ENCODE data around the gene SH3D19.
"Not testable (repeated sequence)": the region's sequence is repeated elsewhere in the genome, so short reads cannot be mapped to it uniquely, and the experiment has no call there.

SH3D19 gene

GRCh38 chr4:151276787-151277562 is 48.4 kb downstream of the SH3D19 start, which contains the start of gene PRSS48:
PRSS48 (plus strand) TSS chr4:151277161; CDS start chr4:151277173, 12 bp downstream.
- DNase-seq (ENCODE audit: low read depth) = peak; percentile 1

- not testable (repeated sequence) for DNase-seq (ENCODE audit: low read depth)
Observed at GRCh38 chr4:151268905-151269304, 56.5 kb downstream of the SH3D19 start.

DNA sequence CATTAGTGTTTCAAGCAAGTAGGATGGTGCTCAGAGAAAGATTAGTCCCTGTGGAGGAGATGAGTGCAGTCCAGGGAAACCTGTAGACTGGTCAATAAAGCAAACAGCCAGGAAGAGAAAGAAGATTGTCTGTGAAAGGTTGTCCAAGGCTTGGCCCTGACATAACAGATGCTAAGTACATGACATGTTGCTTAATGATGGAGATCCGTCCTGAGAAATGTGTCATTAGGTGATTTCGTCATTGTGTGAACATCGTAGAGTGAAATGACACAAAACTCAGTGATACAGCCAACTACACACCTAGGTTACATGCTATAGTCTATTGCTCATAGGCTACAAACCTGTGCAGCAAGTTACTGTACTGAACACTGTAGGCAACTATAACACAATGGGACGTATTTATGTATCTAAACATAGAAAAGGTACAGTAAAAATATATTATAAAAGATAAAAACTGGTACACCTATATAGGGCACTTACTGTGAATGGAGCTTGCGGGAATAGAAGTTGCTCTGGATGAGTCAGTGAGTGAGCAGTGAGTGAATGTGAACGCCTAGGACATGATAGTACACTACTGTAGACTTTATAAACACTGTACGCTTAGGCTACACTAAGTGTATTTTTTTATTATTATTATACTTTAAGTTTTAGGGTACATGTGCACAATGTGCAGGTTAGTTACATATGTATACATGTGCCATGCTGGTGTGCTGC is 57.4 kb downstream of the SH3D19 start:
- DNase-seq (ENCODE audit: low read depth) = no peak

GRCh38 chr4:151267104-151267503 is 58.3 kb downstream of the SH3D19 start:
- no peak for DNase-seq (ENCODE audit: low read depth)

DNA sequence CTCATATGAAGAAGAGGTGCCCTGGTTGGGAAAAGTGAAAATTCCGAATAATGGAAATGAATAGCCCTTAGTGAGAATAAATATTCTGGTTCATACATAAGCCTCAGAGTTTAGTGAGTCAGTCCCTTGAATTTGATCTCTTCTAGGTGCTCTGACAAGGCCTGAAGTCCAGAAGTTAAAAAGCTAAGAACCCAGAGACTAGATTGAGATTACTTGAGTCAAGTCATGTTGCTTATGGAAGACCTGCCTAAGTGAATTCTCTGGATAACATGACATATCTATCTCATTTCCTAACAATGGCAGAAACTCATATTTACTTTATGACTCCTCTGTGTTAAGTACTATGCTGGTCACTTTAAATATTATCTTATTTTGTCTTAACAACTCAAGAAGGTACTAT is 58.9 kb downstream of the SH3D19 start:
- DNase-seq (ENCODE audit: low read depth) = no peak

DNA sequence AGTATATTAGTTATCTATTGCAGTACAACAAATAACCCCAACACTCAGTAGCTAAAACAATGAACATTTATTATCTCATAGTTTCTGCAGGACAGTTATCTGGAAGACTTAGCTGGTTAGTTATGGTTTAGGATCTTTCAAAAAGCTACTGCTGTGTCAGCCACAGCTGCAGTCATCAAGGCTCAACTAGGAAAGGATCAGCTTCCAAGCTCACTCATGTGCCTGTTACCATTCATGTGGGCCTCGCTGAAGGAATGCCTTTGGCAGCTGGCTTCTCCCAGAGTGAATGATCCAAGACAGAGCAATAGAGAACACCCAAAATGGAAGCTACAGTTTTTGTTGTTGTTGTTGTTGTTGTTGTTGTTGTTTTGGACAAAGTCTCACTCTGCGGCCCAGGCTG is 62.0 kb downstream of the SH3D19 start:
- DNase-seq (ENCODE audit: low read depth) = no peak

DNA sequence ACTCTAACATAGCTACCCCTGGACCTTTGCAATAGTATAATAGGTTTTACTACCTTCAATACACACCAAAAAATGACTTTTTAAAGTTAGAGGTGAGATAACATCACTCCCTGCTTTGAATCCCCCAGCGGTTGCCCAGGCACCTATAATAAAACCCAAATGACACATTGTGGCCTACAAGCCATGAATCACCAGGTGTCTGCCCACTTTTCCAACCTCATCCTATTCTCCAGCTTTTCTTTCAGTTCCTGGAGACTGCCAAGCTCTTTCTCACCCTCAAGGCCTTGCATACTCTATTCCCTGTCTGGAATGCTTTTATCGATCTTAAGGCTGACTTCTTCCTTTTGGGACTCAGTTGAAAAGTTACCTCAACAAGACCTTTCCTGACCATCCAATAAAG is 64.9 kb downstream of the SH3D19 start:
- DNase-seq (ENCODE audit: low read depth) = no peak

DNA sequence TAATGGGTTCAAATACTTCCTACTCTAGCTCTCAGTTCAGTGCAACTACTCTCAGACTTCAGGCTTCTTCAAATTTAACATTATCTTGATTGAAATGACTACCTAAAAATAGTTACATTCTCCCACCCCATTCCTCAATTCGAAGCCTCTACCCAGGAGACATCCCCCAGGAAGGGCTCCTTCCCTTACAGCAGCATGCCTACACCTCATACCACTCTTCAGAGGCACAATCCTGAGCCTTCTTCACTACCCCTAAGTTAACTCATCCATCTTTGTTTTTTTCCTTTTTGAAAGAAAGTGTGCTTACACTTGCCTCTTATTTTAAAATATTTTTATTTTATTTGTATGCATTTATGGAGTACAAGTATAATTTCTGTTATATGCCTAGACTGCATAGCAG is 65.7 kb downstream of the SH3D19 start:
- no peak for DNase-seq (ENCODE audit: low read depth)

GRCh38 chr4:151257704-151258103 is 67.7 kb downstream of the SH3D19 start:
- DNase-seq (ENCODE audit: low read depth) = no peak

- DNase-seq (ENCODE audit: low read depth) = no peak
Observed at GRCh38 chr4:151256134-151256533, 69.3 kb downstream of the SH3D19 start.

DNA sequence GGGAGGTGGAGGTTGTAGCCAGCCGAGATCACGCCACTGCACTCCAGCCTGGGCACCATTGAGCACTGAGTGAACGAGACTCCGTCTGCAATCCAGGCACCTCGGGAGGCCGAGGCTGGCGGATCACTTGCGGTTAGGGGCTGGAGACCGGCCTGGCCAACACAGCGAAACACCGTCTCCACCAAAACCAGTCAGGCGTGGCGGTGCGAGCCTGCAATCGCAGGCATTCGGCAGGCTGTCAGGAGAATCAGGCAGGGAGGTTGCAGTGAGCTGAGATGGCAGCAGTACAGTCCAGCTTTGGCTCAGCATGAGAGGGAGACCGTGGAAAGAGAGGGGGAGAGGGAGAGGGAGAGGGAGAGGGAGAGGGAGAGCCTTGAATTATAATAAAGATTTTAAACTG is 69.7 kb downstream of the SH3D19 start:
- DNase-seq (ENCODE audit: low read depth) = not testable (repeated sequence)

DNA sequence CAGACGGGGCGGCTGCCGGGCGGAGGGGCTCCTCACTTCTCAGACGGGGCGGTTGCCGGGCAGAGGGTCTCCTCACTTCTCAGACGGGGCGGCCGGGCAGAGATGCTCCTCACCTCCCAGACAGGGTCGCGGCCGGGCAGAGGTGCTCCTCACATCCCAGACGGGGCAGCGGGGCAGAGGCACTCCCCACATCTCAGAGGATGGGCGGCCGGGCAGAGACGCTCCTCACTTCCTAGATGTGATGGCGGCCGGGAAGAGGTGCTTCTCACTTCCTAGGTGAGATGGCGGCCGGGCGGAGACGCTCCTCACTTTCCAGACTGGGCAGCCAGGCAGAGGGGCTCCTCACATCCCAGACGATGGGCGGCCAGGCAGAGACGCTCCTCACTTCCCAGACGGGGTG is 70.2 kb downstream of the SH3D19 start:
- DNase-seq (ENCODE audit: low read depth) = not testable (repeated sequence)

- no peak for DNase-seq (ENCODE audit: low read depth)
Observed at GRCh38 chr4:151251603-151252304, 73.7 kb downstream of the SH3D19 start.

DNA sequence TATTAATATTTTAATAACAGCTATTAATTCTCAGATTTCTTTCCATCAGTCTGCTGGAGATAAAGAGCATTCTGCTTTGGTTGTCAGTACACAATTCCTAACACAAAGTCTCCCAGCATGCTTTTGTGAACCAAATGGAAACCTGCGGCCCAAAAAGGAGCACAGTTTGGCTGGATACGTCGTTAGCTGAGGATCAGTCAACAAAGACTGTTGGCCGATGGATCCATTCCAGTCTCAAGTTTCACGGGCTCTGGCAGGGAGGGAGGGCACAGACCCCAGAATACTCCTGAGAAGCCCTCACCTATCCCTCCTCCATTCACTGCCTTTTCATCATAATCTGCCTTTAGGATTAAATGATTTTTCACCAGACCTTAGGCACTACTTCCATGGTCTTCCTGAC is 74.7 kb downstream of the SH3D19 start:
- no peak for DNase-seq (ENCODE audit: low read depth)

- no peak for DNase-seq (ENCODE audit: low read depth)
Observed at GRCh38 chr4:151248519-151248918, 76.9 kb downstream of the SH3D19 start.

DNA sequence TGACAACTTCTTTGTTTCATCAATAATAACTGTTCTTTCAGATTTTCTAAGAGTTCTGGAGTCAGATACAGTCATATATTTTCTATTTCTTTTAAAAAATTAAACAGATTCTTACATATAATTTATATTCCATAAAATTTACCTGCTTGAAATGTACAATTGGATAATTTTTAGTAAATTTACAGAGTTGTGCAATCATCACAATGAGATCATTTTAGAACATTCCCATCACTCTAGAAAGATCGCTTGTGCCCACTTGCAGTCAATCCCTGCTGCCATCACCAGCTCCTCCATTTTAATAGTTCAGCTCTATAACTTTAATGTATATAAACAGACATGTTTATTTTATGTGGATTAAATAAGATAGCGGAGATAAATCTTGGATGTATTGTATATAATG is 78.0 kb downstream of the SH3D19 start:
- no peak for DNase-seq (ENCODE audit: low read depth)

DNA sequence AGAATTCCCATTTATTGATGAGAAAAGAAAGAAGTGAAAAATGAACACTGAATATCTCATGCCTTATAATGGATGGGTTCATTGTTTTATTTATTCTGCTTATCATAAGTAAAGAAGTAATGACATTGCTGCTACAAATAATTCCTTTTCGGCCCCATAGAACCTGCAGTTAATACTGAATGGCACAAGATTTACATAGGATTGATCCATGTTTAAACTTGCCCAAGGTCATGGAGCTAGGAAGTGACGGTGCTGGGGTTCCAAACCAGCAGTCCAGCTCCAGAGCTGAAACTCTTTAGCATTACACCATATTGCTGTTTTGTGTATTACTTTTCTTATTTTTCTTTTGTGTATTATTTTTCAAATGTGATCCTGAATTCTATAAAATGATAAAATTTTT is 78.7 kb downstream of the SH3D19 start:
- no peak for DNase-seq (ENCODE audit: low read depth)

DNA sequence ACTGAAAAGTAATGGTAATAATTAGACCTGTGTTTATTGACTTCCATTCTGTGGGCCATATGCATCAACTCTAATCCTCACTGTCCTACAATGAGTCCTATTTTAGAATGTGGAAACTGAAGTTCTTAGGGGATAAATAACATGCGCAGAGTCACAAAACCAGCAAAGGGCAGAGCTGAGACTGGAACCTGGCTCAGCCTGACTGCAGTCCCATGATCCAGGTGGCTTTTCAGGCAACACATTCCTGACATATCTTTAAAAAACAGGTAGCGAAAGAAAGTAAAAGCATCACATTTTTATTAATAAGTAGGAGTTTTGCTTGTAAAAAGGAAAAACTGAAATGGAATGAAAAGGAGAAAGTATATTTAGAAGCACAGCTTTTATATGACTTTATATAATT is 83.1 kb downstream of the SH3D19 start:
- no peak for DNase-seq (ENCODE audit: low read depth)

DNA sequence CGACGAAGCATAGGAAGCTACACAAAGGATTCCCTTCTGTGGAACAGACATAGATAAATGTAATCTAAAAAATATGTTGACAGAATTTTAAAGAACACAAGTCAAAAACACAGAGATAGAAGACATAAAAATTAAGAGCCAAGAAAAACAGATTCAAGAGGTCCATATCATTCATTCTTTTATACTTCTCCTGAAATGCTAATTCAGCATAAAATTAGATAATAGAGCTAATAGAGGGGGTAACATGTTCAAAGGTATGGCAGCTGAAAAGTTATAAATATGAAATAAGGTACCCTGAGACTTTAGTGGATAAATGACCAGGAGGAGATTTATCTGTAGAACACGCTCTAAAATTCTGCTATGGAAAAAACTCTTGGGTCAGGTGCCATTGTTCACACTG is 85.8 kb downstream of the SH3D19 start:
- DNase-seq (ENCODE audit: low read depth) = no peak

DNA sequence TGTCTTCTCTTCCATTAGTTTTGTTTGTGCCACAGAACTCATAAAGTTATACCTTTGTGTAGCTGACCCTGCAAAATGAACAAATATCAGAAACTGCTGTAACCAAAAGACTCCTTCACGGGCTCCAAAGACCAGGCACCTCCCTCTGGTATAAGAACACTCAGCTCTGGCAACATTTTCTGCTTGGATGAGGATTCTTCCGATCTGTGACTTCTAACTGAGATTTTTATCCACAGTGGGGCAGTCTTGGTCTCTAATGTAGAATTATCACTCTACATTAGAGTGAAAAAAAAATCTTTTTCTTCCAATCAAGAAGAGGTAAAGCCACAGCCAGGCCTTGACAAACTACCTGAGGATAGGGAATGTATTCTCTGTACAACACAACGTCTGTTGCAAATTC is 86.9 kb downstream of the SH3D19 start:
- no peak for DNase-seq (ENCODE audit: low read depth)

DNA sequence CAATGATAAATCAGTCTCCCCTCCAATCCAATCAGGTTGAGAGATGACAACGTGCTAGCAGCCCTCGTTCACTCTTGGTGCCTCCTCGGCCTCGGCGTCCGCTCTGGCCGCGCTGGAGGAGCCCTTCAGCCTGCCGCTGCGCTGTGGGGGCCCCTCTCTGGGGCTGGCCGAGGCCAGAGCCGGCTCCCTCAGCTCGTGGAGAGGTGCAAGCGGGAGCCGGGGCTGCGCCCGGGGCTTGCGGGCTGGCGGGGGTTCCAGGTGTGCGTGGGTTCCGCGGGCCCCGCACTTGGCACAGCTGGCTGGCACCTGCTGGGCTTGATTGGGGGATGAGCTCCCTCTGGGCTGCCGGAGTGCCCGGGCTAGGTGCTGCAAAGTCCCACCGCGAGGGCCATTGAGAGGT is 89.4 kb downstream of the SH3D19 start:
- no peak for DNase-seq (ENCODE audit: low read depth)

- not testable (repeated sequence) for DNase-seq (ENCODE audit: low read depth)
Observed at GRCh38 chr4:151235373-151235772, 90.0 kb downstream of the SH3D19 start.

DNA sequence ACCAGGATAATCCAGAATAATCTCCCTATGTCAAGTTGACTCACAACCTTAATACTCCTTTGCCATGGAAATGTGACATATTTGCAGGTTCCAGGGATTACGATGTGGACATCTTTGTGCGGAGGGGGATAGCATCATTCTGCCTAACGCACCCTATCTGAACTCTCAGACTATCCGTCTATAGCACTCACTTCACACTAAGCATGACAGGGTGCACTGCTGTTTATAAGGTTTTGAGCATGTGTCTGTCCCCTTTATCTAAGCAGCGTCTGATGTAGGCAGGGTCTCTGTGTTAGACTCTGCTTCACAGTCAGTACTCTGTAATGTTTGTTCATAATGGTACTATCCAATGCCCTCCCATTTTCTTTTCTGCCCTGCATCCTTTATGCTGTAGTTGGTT is 91.8 kb downstream of the SH3D19 start:
- no peak for DNase-seq (ENCODE audit: low read depth)

Measured in stimulated activated CD8-positive, alpha-beta memory T cell treated with anti-CD3 and anti-CD28 coated beads, Interleukin-15, amount 100 ng/mL, for 24 hours (primary cell).